Activated CD8-positive, alpha-beta memory T cell treated with anti-CD3 and anti-CD28 coated beads for 48 hours (primary cell): ENCODE data around the gene CEP63.

Experiments used
- DNase-seq, 3 experiments: peaks; one replicate each; pipeline ENCODE4 v3.0.0-alpha.2; 2020; ENCODE audit warnings: low read depth in 2 of 3, low spot score in 2 of 3

The CEP63 gene

DNA sequence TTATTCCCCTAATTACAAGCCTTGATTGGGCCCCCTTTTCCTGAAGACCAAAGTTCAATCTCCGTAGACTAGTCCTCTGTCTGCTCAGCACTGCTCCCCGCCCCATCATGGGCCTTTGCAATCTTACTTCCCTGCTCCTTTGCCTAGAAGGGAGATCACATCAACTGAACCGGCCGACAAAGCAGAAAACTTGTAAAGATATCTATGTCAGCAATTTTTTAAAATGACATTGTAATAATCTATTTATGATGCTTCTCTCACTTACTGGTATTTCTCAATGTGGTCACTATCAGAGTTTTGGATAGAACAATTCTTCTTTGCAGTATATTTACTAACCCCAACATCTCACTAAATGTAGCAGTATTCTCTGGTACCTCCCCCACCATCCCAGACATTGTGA lies 17.3 kb upstream of the CEP63 start:
- no peak for DNase-seq

GRCh38 chr3:134471521-134472193 lies 14.2 kb upstream of the CEP63 start:
- no peak for DNase-seq

DNA sequence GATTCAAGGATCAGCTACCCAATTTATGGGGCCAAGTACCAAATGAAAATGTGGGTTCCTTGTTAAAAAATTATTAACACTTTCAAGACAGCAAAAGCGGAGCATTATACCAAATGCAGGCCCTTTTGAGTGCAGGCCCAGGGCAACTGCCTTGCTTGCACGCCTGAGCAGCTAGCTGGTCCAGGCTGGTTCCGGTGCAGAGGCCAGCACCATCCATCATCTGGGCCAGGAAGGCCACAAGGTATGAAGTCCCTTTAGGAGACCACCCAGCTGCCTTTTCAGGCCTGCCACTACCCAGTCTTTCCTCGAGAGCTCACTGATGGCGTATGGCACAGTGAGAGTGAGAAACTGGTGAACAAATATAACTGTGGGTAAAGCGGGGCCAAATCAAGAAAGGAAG lies 13.0 kb upstream of the CEP63 start:
- DNase-seq = no peak

GRCh38 chr3:134473868-134474546 lies 11.8 kb upstream of the CEP63 start:
- DNase-seq = peak in 2 of 3 experiments; percentile 52 to 75

GRCh38 chr3:134474956-134475355 lies 10.9 kb upstream of the CEP63 start:
- no peak for DNase-seq

- no peak for DNase-seq
Observed at GRCh38 chr3:134476306-134476705, 9.6 kb upstream of the CEP63 start.

DNA sequence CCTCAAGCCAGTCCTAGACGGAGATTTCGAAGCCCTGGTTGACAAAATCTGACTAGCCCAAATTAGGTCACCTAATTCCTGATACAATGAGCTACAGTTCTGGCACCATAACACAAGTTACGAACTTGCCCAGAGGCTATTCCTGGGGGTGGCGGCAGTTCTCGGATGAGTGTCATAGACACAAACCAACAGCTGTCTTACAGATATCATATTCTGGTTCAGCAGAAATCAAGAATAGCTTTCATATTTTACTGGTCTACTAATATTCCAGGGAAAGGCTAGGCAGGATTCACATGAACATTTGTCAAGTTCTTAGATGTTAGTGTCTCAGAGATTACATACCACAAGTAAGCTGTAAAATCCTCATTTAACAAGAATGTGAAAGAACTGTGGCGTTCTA lies 8.9 kb upstream of the CEP63 start:
- DNase-seq = no peak

GRCh38 chr3:134477938-134478337 lies 7.9 kb upstream of the CEP63 start:
- no peak for DNase-seq

DNA sequence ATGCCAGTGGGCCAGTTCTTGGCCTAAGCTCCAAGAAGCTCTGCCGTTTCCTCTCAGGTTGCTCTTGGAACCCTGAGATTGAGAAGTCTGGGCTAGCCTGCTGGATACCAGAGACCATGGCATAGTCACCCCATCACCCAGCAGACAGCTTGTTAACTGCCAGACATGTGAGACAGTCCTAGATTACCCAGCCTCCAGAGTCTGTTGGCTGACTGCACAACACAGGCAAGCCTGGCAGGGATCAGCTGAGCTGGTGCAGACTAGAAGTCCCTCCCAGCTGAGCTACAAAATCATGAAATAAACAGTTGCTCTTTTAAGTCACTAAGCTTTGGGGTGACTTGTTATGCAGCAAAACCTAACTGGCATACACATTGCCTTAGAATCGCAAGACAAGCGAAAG lies 5.3 kb upstream of the CEP63 start:
- no peak for DNase-seq

- no peak for DNase-seq
Observed at GRCh38 chr3:134481166-134481565, 4.7 kb upstream of the CEP63 start.

DNA sequence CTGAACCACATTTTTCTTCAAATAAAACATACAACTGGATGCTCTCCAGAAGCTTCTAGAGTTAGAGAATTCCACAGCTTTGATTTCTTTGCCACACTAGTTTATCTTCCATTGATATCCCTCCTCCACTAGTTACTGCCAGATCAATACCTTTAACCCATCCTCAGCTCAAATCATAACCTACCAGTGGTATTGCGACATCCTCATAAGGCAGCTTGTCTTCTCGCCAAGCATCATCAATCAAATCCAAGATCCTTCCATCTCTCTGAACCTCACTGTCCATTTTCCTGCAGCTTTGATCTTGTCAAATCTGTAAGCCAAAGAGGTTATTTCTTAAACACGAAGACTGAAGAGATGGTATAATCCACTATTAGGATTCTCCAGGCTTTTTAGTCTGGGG lies 3.2 kb upstream of the CEP63 start:
- DNase-seq = no peak

DNA sequence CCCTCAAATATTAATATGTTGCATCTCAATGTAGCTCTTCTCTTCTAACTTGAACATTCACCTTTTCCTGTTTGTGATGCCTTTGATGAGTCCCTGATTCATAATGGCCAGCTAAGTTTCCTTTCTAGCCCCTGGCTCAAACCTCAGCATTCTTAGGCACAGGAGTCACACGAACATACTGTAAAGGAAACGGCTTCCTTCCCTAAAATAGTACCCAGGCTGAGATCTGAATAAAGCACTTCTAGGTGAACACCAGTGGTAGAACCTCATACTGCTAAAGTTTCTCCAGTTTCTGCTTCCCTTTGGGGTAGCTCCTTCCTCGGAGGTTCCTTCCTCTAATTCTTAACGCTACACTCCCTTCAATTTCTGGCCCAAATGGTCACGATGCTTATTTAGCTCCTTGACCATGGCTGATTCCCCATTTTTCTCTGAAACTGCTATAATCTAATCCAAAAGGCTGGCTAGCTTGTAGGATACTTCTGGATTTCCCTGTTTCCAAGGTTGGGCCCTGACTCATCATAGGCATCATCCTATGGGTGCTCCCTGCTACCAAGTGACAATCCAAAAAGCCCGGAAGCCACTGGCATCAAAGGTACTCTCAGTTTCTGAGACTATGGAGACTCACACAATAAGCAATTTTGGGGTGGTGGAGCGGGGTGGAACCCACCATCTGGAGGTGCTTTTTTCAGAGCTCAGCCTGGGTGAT lies 2.5 kb upstream of the CEP63 start:
- no peak for DNase-seq

DNA sequence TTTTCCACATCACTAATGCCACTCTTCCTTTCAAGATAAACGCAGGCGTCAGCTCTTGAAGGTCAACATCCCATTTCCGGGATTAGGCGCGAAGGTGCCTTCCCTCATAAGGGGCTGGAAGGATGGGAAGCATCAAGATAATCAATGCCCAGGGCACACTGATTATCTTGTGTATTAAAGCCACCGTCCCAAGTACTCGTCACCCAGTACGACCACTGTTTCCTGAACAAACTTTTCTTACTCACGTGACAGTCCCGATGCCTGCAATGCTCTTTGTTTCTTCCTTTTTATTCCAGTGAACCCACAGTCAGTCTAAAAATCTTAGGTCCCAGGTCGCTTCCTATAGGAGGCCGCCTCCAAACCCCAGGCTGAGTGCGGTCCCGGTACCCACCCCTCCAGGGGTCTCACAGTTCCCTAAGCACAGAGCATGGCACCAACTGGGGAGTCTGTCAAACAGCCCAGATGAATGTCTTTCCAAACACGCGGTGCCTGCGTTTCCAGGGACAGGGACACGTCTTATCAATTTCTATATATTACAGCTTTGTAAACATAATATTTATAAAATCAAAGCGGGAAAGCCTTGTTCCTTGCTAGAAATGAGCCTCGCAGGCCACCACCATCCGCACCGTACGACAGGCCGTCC lies 661 bp upstream of the CEP63 start:
- no peak for DNase-seq

DNA sequence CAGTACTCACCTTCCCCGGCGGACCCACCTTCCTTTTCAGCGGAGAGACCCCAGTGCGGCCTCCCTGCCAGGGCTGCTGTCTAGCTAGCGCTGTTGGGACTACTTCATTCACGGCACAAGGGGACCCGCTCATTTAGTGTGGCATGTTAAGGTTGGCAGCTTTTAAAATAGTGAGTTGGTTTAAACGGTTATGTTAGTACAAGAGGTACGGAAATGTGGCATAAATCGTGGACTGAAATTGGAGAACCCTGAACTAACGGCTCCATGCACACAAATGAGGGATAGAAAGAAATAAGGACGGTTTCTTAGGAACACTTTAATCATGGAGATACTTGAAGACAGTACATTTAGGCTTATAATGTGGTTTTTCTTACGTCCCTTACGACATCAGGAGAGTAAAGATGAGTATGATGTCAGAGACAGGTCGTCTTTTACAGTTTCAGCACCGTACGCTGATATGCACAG lies 752 bp downstream of the CEP63 start:
- no peak for DNase-seq

GRCh38 chr3:134487406-134487805 lies 1.5 kb downstream of the CEP63 start:
- no peak for DNase-seq

- DNase-seq = no peak
Observed at GRCh38 chr3:134494495-134494894, 8.6 kb downstream of the CEP63 start.

DNA sequence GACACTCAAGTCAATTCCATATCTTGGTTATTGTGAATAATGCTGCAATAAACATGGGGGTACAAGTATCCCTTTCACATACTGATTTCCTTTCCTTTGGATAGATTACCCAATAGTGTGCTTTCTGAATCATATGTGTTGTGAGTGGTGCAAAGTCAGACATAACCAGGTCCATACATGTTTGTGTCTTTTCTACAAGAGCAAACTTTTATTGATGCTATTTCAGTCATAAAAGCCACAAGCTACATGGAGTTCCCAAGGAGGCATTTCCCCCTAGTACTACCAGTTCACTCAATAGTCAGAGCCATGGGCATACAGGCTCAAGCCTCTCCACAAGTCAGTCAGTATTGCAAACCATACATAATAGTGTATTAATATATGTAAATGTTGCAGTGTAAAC lies 10.1 kb downstream of the CEP63 start:
- DNase-seq = no peak

GRCh38 chr3:134496471-134497071 lies 10.7 kb downstream of the CEP63 start:
- no peak for DNase-seq

- no peak for DNase-seq
Observed at GRCh38 chr3:134503266-134503665, 17.4 kb downstream of the CEP63 start.

- no peak for DNase-seq
Observed at GRCh38 chr3:134504132-134504531, 18.3 kb downstream of the CEP63 start.

DNA sequence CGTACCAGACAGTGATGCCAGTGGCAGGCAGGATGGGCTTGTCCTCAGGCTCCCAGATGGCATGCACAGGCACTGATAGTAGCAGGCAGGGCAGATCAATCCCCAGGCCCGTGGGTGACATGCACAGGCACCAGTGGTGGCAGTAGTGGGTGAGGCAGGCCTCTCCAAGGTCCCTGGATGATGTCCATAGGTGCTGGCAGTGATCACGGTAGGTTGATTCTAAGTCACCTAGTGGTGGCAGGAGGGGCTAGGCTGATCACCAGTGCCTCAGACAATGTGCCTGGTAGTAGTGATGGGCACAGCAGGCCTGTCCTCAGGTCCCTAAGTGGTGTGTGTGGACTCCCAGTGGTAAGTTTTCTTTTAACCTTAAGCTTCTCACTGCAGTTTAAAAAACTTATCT lies 19.6 kb downstream of the CEP63 start:
- no peak for DNase-seq
